ENCODE measurements around the gene PTRHD1.

- TF ChIP-seq TARDBP (IDR thresholded peaks at IDR 0.05) = no peak
- TF ChIP-seq PKNOX1 (IDR thresholded peaks at IDR 0.05) = no peak
- no peak for TF ChIP-seq FOXM1 (IDR thresholded peaks at IDR 0.05; ENCODE audit: borderline replicate concordance)
- no peak for TF ChIP-seq FOXK2 (IDR thresholded peaks at IDR 0.05)
- no peak for TF ChIP-seq BHLHE40 (IDR thresholded peaks at IDR 0.05; ENCODE audit: borderline replicate concordance)
- no peak for TF ChIP-seq SP1 (IDR thresholded peaks at IDR 0.05)
- no peak for TF ChIP-seq NFRKB (IDR thresholded peaks at IDR 0.05)
- TF ChIP-seq ELF4 (IDR thresholded peaks at IDR 0.05) = no peak
- no peak for TF ChIP-seq L3MBTL2 (conservative IDR thresholded peaks at IDR 0.05)
- TF ChIP-seq ARNT (IDR thresholded peaks at IDR 0.05) = no peak
Measured at GRCh38 chr2:24783641-24784040, 9.6 kb downstream of the PTRHD1 start.
